HepG2 (cell line): ENCODE measurements around the gene GGTA1. TPM values are rescaled to one million over a fixed set of nuclear protein-coding genes. Genes with fewer than 3 reads are reported as not detected.

Experiments used
- ATAC-seq: fragments of 200-7000 bp; cut with Tn5 transposase; 3 replicates; pipeline ENCODE4 v1.9.1; 2020; ENCODE audit warnings: mild to moderate bottlenecking, moderate library complexity
- BruUV-seq: library from RNA; stranded (reverse); fragments of 400-500 nt; replicated peaks from 2 replicates; lab custom pipeline; 2021; lab: Mats Ljungman, UMichigan
- CTCF ChIA-PET: fragments of 300-600 bp; formaldehyde crosslinking; extraction: SDS; loops from one replicate; lab custom pipeline; 2021; ENCODE audit warnings: low total read pairs, inconsistent platforms, low intra/inter-chr PET ratio; lab: Yijun Ruan, JAX
- POLR2A ChIA-PET: fragments of 350-600 bp; sonication (Branson Sonifier 250); formaldehyde crosslinking; loops from one replicate; lab custom pipeline; 2020; ENCODE audit warnings: antibody characterized with exemption, inconsistent platforms; lab: Yijun Ruan, JAX
- DNase-seq: peaks from one replicate; pipeline ENCODE4 v3.0.0-alpha.2; 2015; ENCODE audit warnings: low spot score
- FAIRE-seq: peaks from 3 replicates; lab custom pipeline; 2011; peaks lifted over from hg19 to GRCh38; lab: Jason Lieb, UNC
- H2AFZ ChIP-seq: one replicate; pipeline ENCODE4 v1.6.1; 2011; ENCODE audit warnings: low read length, inconsistent platforms
- H3K27ac ChIP-seq: fragments of 300-600 bp; 3 replicates; pipeline ENCODE4 v1.8.0; 2011; ENCODE audit warnings: mixed run types, mild to moderate bottlenecking, mixed read lengths, low read length, inconsistent platforms; ENCODE audit not compliant: insufficient read depth; ENCODE audit errors: extremely low read length
- H3K27me3 ChIP-seq, 2 experiments: fragments of 200-600 bp in 1 of 2; 2 replicates in 1 of 2; 3 replicates in 1 of 2; pipeline versions ENCODE4 v1.6.0 to v1.8.0; 2011; ENCODE audit warnings: low read length in 2 of 2, mild to moderate bottlenecking in 2 of 2, moderate library complexity in 2 of 2, inconsistent platforms in 1 of 2; ENCODE audit not compliant: insufficient read depth in 2 of 2, control insufficient read depth in 1 of 2
- H3K36me3 ChIP-seq, 2 experiments: fragments of 200-600 bp in 1 of 2; replicated peaks in 1 of 2; 2 replicates in 1 of 2; 3 replicates in 1 of 2; pipeline versions ENCODE4 v1.5.1 to v1.8.0; 2011; ENCODE audit warnings: low read length in 2 of 2, inconsistent platforms in 1 of 2; ENCODE audit not compliant: insufficient read depth in 2 of 2, control insufficient read depth in 1 of 2
- H3K4me1 ChIP-seq: 2 replicates; pipeline ENCODE4 v1.5.1; 2012; ENCODE audit warnings: low read length, inconsistent platforms; ENCODE audit not compliant: insufficient read depth
- H3K4me2 ChIP-seq: 2 replicates; pipeline ENCODE4 v1.6.0; 2011; ENCODE audit warnings: low read depth, low read length, inconsistent platforms
- H3K4me3 ChIP-seq, 3 experiments: fragments of 200-600 bp in 1 of 3; sonication (generic), shearing (Covaris generic) in 1 of 3; replicated peaks in 1 of 3; 2 replicates each; pipeline ENCODE4 v1.5.1; 2011 to 2016; ENCODE audit warnings: low read length in 3 of 3, inconsistent platforms in 2 of 3, low read depth in 2 of 3, mild to moderate bottlenecking in 2 of 3, control low read depth in 1 of 3, mixed read lengths in 1 of 3; ENCODE audit not compliant: insufficient read depth in 1 of 3
- H3K79me2 ChIP-seq: one replicate; pipeline ENCODE4 v1.6.1; 2011; ENCODE audit warnings: low read length, inconsistent platforms; ENCODE audit not compliant: insufficient read depth
- H3K9ac ChIP-seq: 2 replicates; pipeline ENCODE4 v1.6.0; 2011; ENCODE audit warnings: mild to moderate bottlenecking, low read depth, low read length, inconsistent platforms; ENCODE audit not compliant: insufficient read depth
- H3K9me3 ChIP-seq: 2 replicates; pipeline ENCODE4 v1.5.1; 2012; ENCODE audit warnings: mild to moderate bottlenecking, low read length
- H4K20me1 ChIP-seq: 2 replicates; pipeline ENCODE4 v1.6.0; 2011; ENCODE audit warnings: inconsistent platforms, mild to moderate bottlenecking, low read length, moderate library complexity; ENCODE audit not compliant: insufficient read depth
- ATF7-NPFF ChIP-seq: sonication (generic); formaldehyde crosslinking; IDR thresholded peaks from 2 replicates; pipeline ENCODE4 v1.8.1; 2023; ENCODE audit warnings: mild to moderate bottlenecking, low read depth, missing genetic modification reagents, moderate library complexity
- BCLAF1 ChIP-seq: fragments of 450-650 bp; IDR thresholded peaks from 2 replicates; pipeline ENCODE4 v1.6.1; 2017; ENCODE audit warnings: mild to moderate bottlenecking
- CEBPG ChIP-seq: IDR thresholded peaks from 2 replicates; pipeline ENCODE4 v1.6.1; 2016
- FIP1L1 ChIP-seq: fragments of 200-400 bp; formaldehyde crosslinking; IDR thresholded peaks from 2 replicates; pipeline ENCODE4 v1.6.1; 2018; ENCODE audit warnings: low read depth, mild to moderate bottlenecking, low read length, moderate library complexity, borderline replicate concordance; ENCODE audit not compliant: insufficient read depth
- HMGXB3 ChIP-seq: sonication (generic); formaldehyde crosslinking; IDR thresholded peaks from 2 replicates; pipeline ENCODE4 v1.4.0; 2020; ENCODE audit warnings: missing genetic modification reagents, borderline replicate concordance
- MYC ChIP-seq: sonication (generic); formaldehyde crosslinking; IDR thresholded peaks from 2 replicates; pipeline ENCODE4 v1.9.0; 2021; ENCODE audit warnings: missing genetic modification reagents, borderline replicate concordance
- U2AF2 ChIP-seq: fragments of 200-400 bp; formaldehyde crosslinking; IDR thresholded peaks from 2 replicates; pipeline ENCODE4 v1.6.1; 2017; ENCODE audit warnings: low read depth, mild to moderate bottlenecking, low read length
- ZFP1 ChIP-seq: IDR thresholded peaks from 2 replicates; pipeline ENCODE4 v1.6.1; 2016
- ZNF276 ChIP-seq: sonication (generic); formaldehyde crosslinking; IDR thresholded peaks from 2 replicates; pipeline ENCODE4 v1.4.0; 2020; ENCODE audit warnings: mild to moderate bottlenecking, low read depth, missing genetic modification reagents
- ZNF33B ChIP-seq: sonication (generic); formaldehyde crosslinking; IDR thresholded peaks from 2 replicates; pipeline ENCODE4 v1.5.1; 2020; ENCODE audit warnings: mild to moderate bottlenecking, missing genetic modification reagents
- ZNF556 ChIP-seq: sonication (generic); formaldehyde crosslinking; IDR thresholded peaks from 2 replicates; pipeline ENCODE4 v1.4.0; 2020; ENCODE audit warnings: mild to moderate bottlenecking, missing genetic modification reagents, borderline replicate concordance
- ZNF562 ChIP-seq: sonication (generic); formaldehyde crosslinking; IDR thresholded peaks from 2 replicates; pipeline ENCODE4 v1.8.0; 2022; ENCODE audit warnings: missing genetic modification reagents, borderline replicate concordance
- WGBS: methylation state at CpG from one replicate; pipeline ENCODE4 v1.1.6; 2017; ENCODE audit warnings: low lambda C conversion rate; 5-methylcytosine and 5-hydroxymethylcytosine counted together
- in situ Hi-C: cut with HindIII; loops from 2 replicates; pipeline ENCODE4 v1.10.0; 2017; ENCODE audit warnings: low pct_unique_long_range_greater_than_20kb; ENCODE audit not compliant: extremely low pct_ligation_motif_present
- intact Hi-C: fragments of 100-400 bp; cut with micrococcal nuclease; formaldehyde crosslinking; loops from one replicate; pipeline ENCODE4 v1.10.0; 2022; ENCODE audit not compliant: unreplicated experiment
- polyA plus RNA-seq, 8 experiments: library from polyadenylated mRNA; depleted of rRNA in 3 of 8; stranded (reverse) in 7 of 8; unstranded in 1 of 8; fragments of >200 nt; fragmentation: Illumina TruSeq in 4 of 8; extraction: Trizol in 4 of 8; gene quantifications; 2 replicates each; pipeline versions ENCODE4 v1.2.1 to v1.2.3, GENCODE V29; 2011 to 2016; ENCODE audit warnings: low read depth in 4 of 8, missing spikeins in 1 of 8, mixed read lengths in 1 of 8; ENCODE audit not compliant: insufficient read depth in 1 of 8
- total RNA-seq, 5 experiments: library from RNA; depleted of rRNA; stranded (reverse); fragments of >200 nt; fragmentation: Illumina TruSeq; extraction: Trizol; gene quantifications; 2 replicates each; pipeline ENCODE4 v1.2.3, GENCODE V29; 2016; ENCODE audit warnings: low read depth in 1 of 5

GGTA1 gene
- total and polyA plus RNA-seq, 2 of the 13 experiments (the other 11 are each of a cell fraction or from before 2014, with no cell fraction given), result not detected

- no peak overlapping the region for H3K4me3 ChIP-seq
- TF ChIP-seq BCLAF1, result no peak
- no peak for TF ChIP-seq ZFP1 (CRISPR knock-in tag)
- TF ChIP-seq HMGXB3 (CRISPR knock-in tag), result no peak
- no peak for TF ChIP-seq CEBPG
- no peak for TF ChIP-seq ZNF562
- no peak for TF ChIP-seq ATF7-NPFF
- TF ChIP-seq ZNF556, result no peak
- TF ChIP-seq ZNF33B (CRISPR knock-in tag), result no peak
- no peak for TF ChIP-seq U2AF2
- no peak for TF ChIP-seq MYC (CRISPR knock-in tag)
- TF ChIP-seq FIP1L1, result no peak
- no peak for TF ChIP-seq ZNF276 (CRISPR knock-in tag)
- TF ChIP-seq, all 625 proteins: peak for 0
- Histone ChIP-seq H3K9ac (no peak overlapping the region), H3K4me1 (peaks cover 20% of the 10 kb centered on the region), H2AFZ (no peak overlapping the region), H3K27me3 (peaks cover 1 to 9% of the 10 kb centered on the region in 2 experiments; a peak in 3 of 5 replicates), H3K4me2 (no peak overlapping the region), H3K27ac (no peak overlapping the region), H3K36me3 (no peaks in the 10 kb centered on the region), H4K20me1 (no peaks in the 10 kb centered on the region), H3K9me3 (no peaks in the 10 kb centered on the region), H3K79me2 (no peaks in the 10 kb centered on the region)
- intact Hi-C loops (no loop called here), in situ Hi-C loops (no loop called here)
- FAIRE-seq, result no peak
- 0 out of 3 replicates have a peak, but pooled peaks have one; percentile 24 for ATAC-seq
- POLR2A ChIA-PET, result interaction anchor here (1.3 kb wide), 1 partner anchor 119 kb away, joined by 4 read pairs; no protein-coding TSS in a partner anchor
- no TSS peak for BruUV-seq
- CTCF ChIA-PET, result interaction anchor here (1.8 kb wide), 1 partner anchor 119 kb away, joined by 6 read pairs; no protein-coding TSS in a partner anchor
- 5% methylated on average over 1 of the region's 1 CpG for WGBS
- DNase-seq, result no peak
These were observed 60.6 kb downstream of the GGTA1 start for GRCh38 chr9:121439016-121439415.
